Neural crest cell (in vitro differentiated cells): Measurements from ENCODE around the gene ABCA8. TPM values are rescaled to one million over a fixed set of nuclear protein-coding genes. Genes with fewer than 3 reads are reported as not detected.
A peak's percentile ranks its signal among the peaks of the same experiment; 100 is the strongest.

ENCODE experiments used
- DNase-seq: peaks from one replicate; pipeline ENCODE4 v3.0.0; 2021; ENCODE audit warnings: low read depth, mixed read lengths, low spot score
- H3K27ac Mint-ChIP-seq: one replicate; pipeline ENCODE4 v1.8.0; 2021; ENCODE audit warnings: mild to moderate bottlenecking, mixed read lengths; ENCODE audit not compliant: unreplicated experiment
- H3K27me3 Mint-ChIP-seq: 2 replicates; pipeline ENCODE4 v1.8.0; 2021; ENCODE audit warnings: low read depth, mild to moderate bottlenecking, mixed read lengths
- H3K36me3 Mint-ChIP-seq: 2 replicates; pipeline ENCODE4 v1.8.0; 2021; ENCODE audit warnings: low read depth, mild to moderate bottlenecking, mixed read lengths
- H3K4me1 Mint-ChIP-seq: 2 replicates; pipeline ENCODE4 v1.8.0; 2021; ENCODE audit warnings: mixed read lengths
- H3K4me3 Mint-ChIP-seq: one replicate; pipeline ENCODE4 v1.8.0; 2021; ENCODE audit warnings: mild to moderate bottlenecking, mixed read lengths
- H3K9me3 Mint-ChIP-seq: 2 replicates; pipeline ENCODE4 v1.8.0; 2021; ENCODE audit warnings: mixed read lengths
- CTCF ChIP-seq: fragments of 200-600 bp; sonication (generic); conservative IDR thresholded peaks from 2 replicates; pipeline ENCODE4 v1.5.0; 2021; ENCODE audit warnings: antibody characterized with exemption, mild to moderate bottlenecking
- total RNA-seq: library from RNA; stranded (reverse); gene quantifications from 2 replicates; pipeline ENCODE4 v1.2.1, GENCODE V29; 2021

Gene ABCA8
- total RNA-seq, 1 donor from 2014 or later, result 12.1 TPM

- Mint-ChIP-seq H3K27me3 (no peaks in the 10 kb centered on the region), H3K9me3 (peaks cover 11% of the 10 kb centered on the region), H3K27ac (no peak overlapping the region), H3K4me3 (no peak overlapping the region), H3K36me3 (peaks cover 18% of the 10 kb centered on the region), H3K4me1 (no peaks in the 10 kb centered on the region)
- DNase-seq, result no peak
- no peak for TF ChIP-seq CTCF
Observed at GRCh38 chr17:68870161-68870826, 84.9 kb downstream of the ABCA8 start.

- peaks cover 8% of the 10 kb centered on the region for H3K36me3 Mint-ChIP-seq
- H3K4me3 Mint-ChIP-seq, result no peak overlapping the region
- no peaks in the 10 kb centered on the region for H3K27me3 Mint-ChIP-seq
- no peak for TF ChIP-seq CTCF
- DNase-seq, result no peak
- H3K9me3 Mint-ChIP-seq, result peaks cover 8% of the 10 kb centered on the region
- peak overlapping the region; percentile 0 for H3K27ac Mint-ChIP-seq
- no peaks in the 10 kb centered on the region for H3K4me1 Mint-ChIP-seq
Observed at GRCh38 chr17:68868708-68869107, 86.5 kb downstream of the ABCA8 start.

GRCh38 chr17:68867759-68868516 is 87.3 kb downstream of the ABCA8 start:
- no peak for DNase-seq
- Mint-ChIP-seq H3K4me1 (no peaks in the 10 kb centered on the region), H3K27me3 (no peaks in the 10 kb centered on the region), H3K4me3 (no peak overlapping the region), H3K36me3 (peaks cover 5% of the 10 kb centered on the region), H3K27ac (no peak overlapping the region), H3K9me3 (peaks cover 9% of the 10 kb centered on the region)
- TF ChIP-seq CTCF, result no peak

GRCh38 chr17:68865584-68865983 is 89.6 kb downstream of the ABCA8 start:
- H3K9me3 Mint-ChIP-seq, result peaks cover 9% of the 10 kb centered on the region
- peaks cover 7% of the 10 kb centered on the region for H3K4me1 Mint-ChIP-seq
- H3K4me3 Mint-ChIP-seq, result no peak overlapping the region
- no peak for TF ChIP-seq CTCF
- H3K27ac Mint-ChIP-seq, result no peak overlapping the region
- DNase-seq, result no peak
- peaks cover 5% of the 10 kb centered on the region for H3K36me3 Mint-ChIP-seq
- H3K27me3 Mint-ChIP-seq, result no peaks in the 10 kb centered on the region

- no peak overlapping the region for H3K4me3 Mint-ChIP-seq
- peaks cover 16% of the 10 kb centered on the region for H3K9me3 Mint-ChIP-seq
Observed at GRCh38 chr17:68863091-68863652, 92.0 kb downstream of the ABCA8 start.

More at GRCh38 chr17:68863091-68863652, 92.0 kb downstream of the ABCA8 start:
- Mint-ChIP-seq H3K27ac (no peak overlapping the region), H3K36me3 (peaks cover 13% of the 10 kb centered on the region), H3K4me1 (peaks cover 7% of the 10 kb centered on the region), H3K27me3 (no peaks in the 10 kb centered on the region)
- DNase-seq, result no peak
- peak; percentile 43 for TF ChIP-seq CTCF
